Measurements from ENCODE around the gene SLC35F1. TPM values are rescaled to one million over a fixed set of nuclear protein-coding genes. Genes with fewer than 3 reads are reported as not detected.

The SLC35F1 gene
- total RNA-seq, 2 experiments from 2014 or later: not detected

DNA sequence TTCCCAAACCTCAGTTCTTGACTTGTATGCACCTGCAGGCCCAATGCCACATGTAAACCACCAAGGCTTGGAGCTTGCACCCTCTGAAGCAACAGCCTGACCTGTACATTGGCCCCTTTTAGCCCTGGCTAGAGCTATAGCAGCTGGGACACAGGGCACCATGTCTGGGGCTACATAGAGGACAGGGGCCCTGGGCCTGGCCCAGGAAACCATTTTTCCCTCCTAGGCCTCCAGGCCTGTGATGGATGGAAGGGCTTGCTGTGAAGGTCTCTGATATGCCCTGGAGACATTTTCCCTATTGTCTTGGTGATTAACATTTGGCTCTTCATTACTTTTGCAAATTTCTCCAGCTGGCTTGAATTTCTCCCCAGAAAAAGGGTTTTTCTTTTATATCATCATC, 64.6 kb downstream of the SLC35F1 start:
- H3K4me3 Mint-ChIP-seq: no peak overlapping the region
- POLR2A ChIA-PET: no interaction called here
- CTCF ChIA-PET: no interaction called here

GRCh38 chr6:117974914-117975627, 68.0 kb downstream of the SLC35F1 start:
- Mint-ChIP-seq H3K9me3 (ENCODE audit: insufficient read depth) (no peaks in the 10 kb centered on the region), H3K4me3 (no peak overlapping the region), H3K27me3 (ENCODE audit: low read depth) (peaks cover 4% of the 10 kb centered on the region), H3K27ac (no peak overlapping the region), H3K4me1 (ENCODE audit: low read depth) (no peaks in the 10 kb centered on the region), H3K36me3 (ENCODE audit: low read depth) (no peaks in the 10 kb centered on the region)
- POLR2A ChIA-PET: no interaction called here
- CTCF ChIA-PET: interaction anchor here (1.1 kb wide), 1 partner anchor 19 kb away, joined by 3 read pairs; no protein-coding TSS in a partner anchor
- ATAC-seq (no peak), DNase-seq (no peak)

More for the DNA sequence above, 64.6 kb downstream of the SLC35F1 start:
- H3K9me3 Mint-ChIP-seq (ENCODE audit: insufficient read depth): no peaks in the 10 kb centered on the region
- DNase-seq: no peak
- no peak for ATAC-seq
- H3K36me3 Mint-ChIP-seq (ENCODE audit: low read depth): no peaks in the 10 kb centered on the region
- no peaks in the 10 kb centered on the region for H3K27me3 Mint-ChIP-seq (ENCODE audit: low read depth)
- no peaks in the 10 kb centered on the region for H3K4me1 Mint-ChIP-seq (ENCODE audit: low read depth)
- H3K27ac Mint-ChIP-seq: no peak overlapping the region

DNA sequence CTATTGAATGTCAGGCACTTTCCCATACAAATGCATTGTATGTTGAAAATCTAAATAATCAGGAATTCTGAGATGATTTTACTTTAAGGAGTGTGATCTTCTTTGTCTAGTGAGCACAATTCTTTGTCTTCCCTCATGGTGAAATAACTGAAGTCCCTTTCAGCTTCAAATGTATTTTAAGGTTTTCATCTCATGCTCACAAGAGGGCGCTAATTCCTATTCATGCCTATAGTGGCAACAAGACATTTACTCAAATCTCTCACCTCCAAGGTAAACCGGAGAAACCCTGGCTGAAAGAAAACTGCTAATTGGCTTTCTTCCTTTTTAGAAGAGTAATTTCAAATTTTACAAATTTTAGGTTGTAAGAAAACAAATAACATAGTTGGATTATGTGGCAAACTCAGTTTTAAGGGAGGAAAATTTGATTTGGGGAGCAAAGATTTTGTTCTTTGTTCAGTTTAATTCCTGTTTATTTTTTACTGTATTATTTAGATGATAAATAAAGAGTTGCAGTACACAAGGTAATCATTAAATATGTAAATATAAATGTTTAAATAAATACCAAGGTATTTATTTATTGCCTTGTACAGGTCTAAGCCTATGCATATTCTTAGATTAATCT, 69.1 kb downstream of the SLC35F1 start:
- Mint-ChIP-seq H3K27ac (no peak overlapping the region), H3K4me1 (ENCODE audit: low read depth) (no peaks in the 10 kb centered on the region)
- POLR2A ChIA-PET: no interaction called here

DNA sequence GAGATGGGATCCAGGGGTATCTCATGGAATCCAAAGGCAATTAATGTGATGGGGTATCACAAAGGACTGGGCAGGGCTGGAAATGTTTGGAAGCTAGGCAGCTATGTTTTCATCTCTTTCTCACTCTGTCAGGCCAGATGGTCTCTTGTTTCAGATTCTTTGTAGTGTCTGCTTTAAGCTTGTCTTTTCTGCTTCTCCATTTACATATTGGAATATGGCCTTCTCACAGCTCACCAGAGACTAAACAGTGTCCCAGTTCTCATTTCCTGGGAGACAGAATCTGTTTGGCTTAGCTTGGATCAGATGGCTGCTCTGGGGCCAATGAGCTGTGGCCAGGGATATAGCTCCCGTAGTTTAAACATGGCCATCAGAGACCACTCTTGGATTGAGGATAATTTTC, 78.9 kb downstream of the SLC35F1 start:
- no peak for ATAC-seq
- POLR2A ChIA-PET: no interaction called here
- CTCF ChIA-PET: no interaction called here

More for the DNA sequence above, 69.1 kb downstream of the SLC35F1 start:
- Mint-ChIP-seq H3K36me3 (ENCODE audit: low read depth) (no peaks in the 10 kb centered on the region), H3K27me3 (ENCODE audit: low read depth) (peaks cover 7% of the 10 kb centered on the region), H3K9me3 (ENCODE audit: insufficient read depth) (no peaks in the 10 kb centered on the region), H3K4me3 (no peak overlapping the region)
- DNase-seq (peak; percentile 26), ATAC-seq (no peak)
- CTCF ChIA-PET: interaction anchor here (0.6 to 1.5 kb wide), 7 partner anchors 9 to 660 kb away, joined by 3 to 4 read pairs (median 3); no protein-coding TSS in a partner anchor

DNA sequence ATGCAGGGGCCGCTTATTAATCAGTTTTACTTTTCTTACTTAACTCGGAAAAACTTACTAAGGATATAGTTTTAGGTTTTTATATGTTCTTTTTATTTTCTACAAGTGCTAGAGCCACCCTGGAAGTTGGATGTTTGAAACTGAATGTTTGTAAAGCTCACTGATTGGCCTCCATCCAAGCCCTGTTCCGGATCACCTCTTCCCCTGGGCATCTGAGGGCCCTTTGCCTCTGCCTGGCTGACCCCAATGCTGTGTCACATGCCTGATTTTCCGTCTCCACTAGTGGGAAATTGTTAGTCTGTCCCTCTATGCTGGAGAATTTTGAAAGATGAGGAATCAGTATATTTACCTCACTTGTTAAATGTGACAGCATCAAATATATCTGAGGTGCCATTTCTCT, 79.3 kb downstream of the SLC35F1 start:
- Mint-ChIP-seq H3K27ac (no peak overlapping the region), H3K36me3 (ENCODE audit: low read depth) (no peaks in the 10 kb centered on the region), H3K4me3 (no peak overlapping the region), H3K27me3 (ENCODE audit: low read depth) (no peaks in the 10 kb centered on the region), H3K9me3 (ENCODE audit: insufficient read depth) (no peaks in the 10 kb centered on the region), H3K4me1 (ENCODE audit: low read depth) (no peaks in the 10 kb centered on the region)
- DNase-seq (no peak), ATAC-seq (no peak)
- POLR2A ChIA-PET: no interaction called here
- CTCF ChIA-PET: no interaction called here

More for the DNA sequence above, 78.9 kb downstream of the SLC35F1 start:
- no peak overlapping the region for H3K4me3 Mint-ChIP-seq
- H3K9me3 Mint-ChIP-seq (ENCODE audit: insufficient read depth): no peaks in the 10 kb centered on the region
- H3K4me1 Mint-ChIP-seq (ENCODE audit: low read depth): no peaks in the 10 kb centered on the region
- H3K27ac Mint-ChIP-seq: no peak overlapping the region
- peaks cover 5% of the 10 kb centered on the region for H3K27me3 Mint-ChIP-seq (ENCODE audit: low read depth)
- H3K36me3 Mint-ChIP-seq (ENCODE audit: low read depth): no peaks in the 10 kb centered on the region
- DNase-seq: no peak

- ATAC-seq: no peak
- no peak overlapping the region for H3K27ac Mint-ChIP-seq
- no peaks in the 10 kb centered on the region for H3K36me3 Mint-ChIP-seq (ENCODE audit: low read depth)
- no peak for DNase-seq
- H3K27me3 Mint-ChIP-seq (ENCODE audit: low read depth): no peaks in the 10 kb centered on the region
- POLR2A ChIA-PET: no interaction called here
- CTCF ChIA-PET: interaction anchor here (1.3 kb wide), 1 partner anchor 13 kb away, joined by 3 read pairs; no protein-coding TSS in a partner anchor
- H3K4me3 Mint-ChIP-seq: no peak overlapping the region
- no peaks in the 10 kb centered on the region for H3K9me3 Mint-ChIP-seq (ENCODE audit: insufficient read depth)
- no peaks in the 10 kb centered on the region for H3K4me1 Mint-ChIP-seq (ENCODE audit: low read depth)
These were observed 82.0 kb downstream of the SLC35F1 start for GRCh38 chr6:117989086-117989485.

- ChIA-PET CTCF (no interaction called here), POLR2A (no interaction called here)
- H3K4me3 Mint-ChIP-seq: no peak overlapping the region
- H3K36me3 Mint-ChIP-seq (ENCODE audit: low read depth): no peaks in the 10 kb centered on the region
- no peak for DNase-seq
- H3K9me3 Mint-ChIP-seq (ENCODE audit: insufficient read depth): no peaks in the 10 kb centered on the region
- no peak for ATAC-seq
- no peak overlapping the region for H3K27ac Mint-ChIP-seq
- no peaks in the 10 kb centered on the region for H3K4me1 Mint-ChIP-seq (ENCODE audit: low read depth)
- no peaks in the 10 kb centered on the region for H3K27me3 Mint-ChIP-seq (ENCODE audit: low read depth)
These were observed 83.1 kb downstream of the SLC35F1 start for GRCh38 chr6:117990151-117990550.

DNA sequence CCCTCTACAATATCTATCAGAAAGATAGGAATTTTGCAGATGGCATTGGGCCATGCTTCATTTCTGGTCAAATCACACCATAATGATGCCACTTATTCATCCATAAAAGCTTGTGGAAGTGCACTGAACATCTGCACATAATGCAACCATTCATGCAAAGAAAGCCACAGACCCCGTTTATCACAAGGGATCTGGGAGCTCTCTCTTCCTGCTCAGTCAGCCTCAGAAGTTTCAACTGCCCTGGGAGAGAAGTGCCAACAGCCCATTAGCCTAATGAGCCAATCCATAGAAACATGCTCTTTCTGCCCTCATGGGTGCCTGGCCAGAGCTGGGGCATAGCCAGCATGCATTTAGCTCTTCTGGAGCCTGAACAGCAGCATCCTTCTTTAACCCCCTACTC, 85.8 kb downstream of the SLC35F1 start:
- DNase-seq: no peak

DNA sequence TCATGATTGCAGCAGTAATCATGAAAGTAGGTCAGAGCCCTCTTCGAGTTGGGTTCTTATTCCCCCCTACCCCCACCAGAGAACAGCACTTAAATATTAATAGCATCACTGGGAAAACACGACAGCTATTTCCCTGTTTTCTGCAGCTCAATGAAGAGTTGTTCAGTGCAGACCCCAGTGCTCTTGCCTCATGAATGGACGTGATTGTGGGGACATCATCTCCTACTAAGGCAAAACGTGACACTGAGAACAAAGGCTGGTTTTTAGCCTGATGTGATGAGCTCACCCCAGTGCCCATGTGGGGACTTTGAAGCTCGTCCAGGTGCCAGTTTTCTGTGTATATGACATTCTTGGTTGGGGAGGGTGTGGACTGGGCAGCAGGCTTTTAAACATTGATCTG, 105.9 kb downstream of the SLC35F1 start:
- ATAC-seq: no peak
- no peaks in the 10 kb centered on the region for H3K36me3 Mint-ChIP-seq (ENCODE audit: low read depth)
- POLR2A ChIA-PET: no interaction called here
- H3K4me1 Mint-ChIP-seq (ENCODE audit: low read depth): no peaks in the 10 kb centered on the region
- H3K9me3 Mint-ChIP-seq (ENCODE audit: insufficient read depth): no peaks in the 10 kb centered on the region
- DNase-seq: no peak
- no peak overlapping the region for H3K4me3 Mint-ChIP-seq
- CTCF ChIA-PET: no interaction called here
- peaks cover 2% of the 10 kb centered on the region for H3K27me3 Mint-ChIP-seq (ENCODE audit: low read depth)
- H3K27ac Mint-ChIP-seq: no peak overlapping the region

More for the DNA sequence above, 85.8 kb downstream of the SLC35F1 start:
- Mint-ChIP-seq H3K36me3 (ENCODE audit: low read depth) (no peaks in the 10 kb centered on the region), H3K4me3 (no peak overlapping the region), H3K4me1 (ENCODE audit: low read depth) (no peaks in the 10 kb centered on the region), H3K27ac (no peak overlapping the region), H3K9me3 (ENCODE audit: insufficient read depth) (no peaks in the 10 kb centered on the region), H3K27me3 (ENCODE audit: low read depth) (no peaks in the 10 kb centered on the region)
- ChIA-PET POLR2A (no interaction called here), CTCF (no interaction called here)
- ATAC-seq: no peak

GRCh38 chr6:118016532-118016931, 109.5 kb downstream of the SLC35F1 start:
- Mint-ChIP-seq H3K9me3 (ENCODE audit: insufficient read depth) (no peaks in the 10 kb centered on the region), H3K4me1 (ENCODE audit: low read depth) (no peaks in the 10 kb centered on the region), H3K36me3 (ENCODE audit: low read depth) (no peaks in the 10 kb centered on the region), H3K4me3 (no peak overlapping the region), H3K27me3 (ENCODE audit: low read depth) (peaks cover 2% of the 10 kb centered on the region), H3K27ac (no peak overlapping the region)
- ATAC-seq (no peak), DNase-seq (no peak)
- ChIA-PET POLR2A (no interaction called here), CTCF (no interaction called here)

- ChIA-PET CTCF (no interaction called here), POLR2A (no interaction called here)
- H3K27me3 Mint-ChIP-seq (ENCODE audit: low read depth): peaks cover 2% of the 10 kb centered on the region
- H3K36me3 Mint-ChIP-seq (ENCODE audit: low read depth): no peaks in the 10 kb centered on the region
- no peaks in the 10 kb centered on the region for H3K4me1 Mint-ChIP-seq (ENCODE audit: low read depth)
- DNase-seq: no peak
- no peaks in the 10 kb centered on the region for H3K9me3 Mint-ChIP-seq (ENCODE audit: insufficient read depth)
- ATAC-seq: no peak
- H3K27ac Mint-ChIP-seq: no peak overlapping the region
- no peak overlapping the region for H3K4me3 Mint-ChIP-seq
These were observed 110.3 kb downstream of the SLC35F1 start for GRCh38 chr6:118017301-118017848.

- H3K9me3 Mint-ChIP-seq (ENCODE audit: insufficient read depth): no peaks in the 10 kb centered on the region
- H3K4me1 Mint-ChIP-seq (ENCODE audit: low read depth): no peaks in the 10 kb centered on the region
- no peaks in the 10 kb centered on the region for H3K36me3 Mint-ChIP-seq (ENCODE audit: low read depth)
- H3K27ac Mint-ChIP-seq: no peak overlapping the region
- no peak for ATAC-seq
- peaks cover 2% of the 10 kb centered on the region for H3K27me3 Mint-ChIP-seq (ENCODE audit: low read depth)
- CTCF ChIA-PET: no interaction called here
- DNase-seq: no peak
- no peak overlapping the region for H3K4me3 Mint-ChIP-seq
- POLR2A ChIA-PET: no interaction called here
These were observed 116.7 kb downstream of the SLC35F1 start for GRCh38 chr6:118023771-118024170.
